ENCODE results near the gene IL1RL2.

DNA sequence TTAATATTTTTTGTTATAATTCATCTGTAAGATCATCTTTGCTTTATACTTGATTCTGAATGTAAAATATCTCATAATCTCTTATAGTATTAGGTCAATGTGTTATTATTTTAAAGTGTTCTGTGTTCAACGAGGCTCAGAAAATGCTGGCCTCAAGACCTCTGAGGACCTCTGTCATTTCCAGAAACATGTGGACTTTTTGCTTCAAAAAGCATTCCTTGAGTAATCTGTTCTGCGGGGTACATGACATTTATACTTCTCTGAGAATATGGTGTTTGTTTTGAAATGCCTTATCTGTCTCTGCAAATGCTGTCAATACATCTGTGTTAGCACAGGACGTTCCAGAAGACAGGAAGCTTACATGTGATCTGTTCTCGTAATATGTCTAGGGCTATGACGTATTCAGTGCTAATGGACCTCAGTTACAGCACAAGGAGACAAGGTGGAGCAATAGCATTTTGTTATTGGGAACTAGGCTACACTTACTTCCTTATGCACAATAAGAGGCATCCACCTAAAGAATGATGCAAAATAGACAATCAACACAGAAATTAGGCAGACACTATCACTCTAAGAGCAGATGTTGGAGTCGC is 86.9 kb downstream of the IL1RL2 start:
- TF ChIP-seq, protein P1, sequence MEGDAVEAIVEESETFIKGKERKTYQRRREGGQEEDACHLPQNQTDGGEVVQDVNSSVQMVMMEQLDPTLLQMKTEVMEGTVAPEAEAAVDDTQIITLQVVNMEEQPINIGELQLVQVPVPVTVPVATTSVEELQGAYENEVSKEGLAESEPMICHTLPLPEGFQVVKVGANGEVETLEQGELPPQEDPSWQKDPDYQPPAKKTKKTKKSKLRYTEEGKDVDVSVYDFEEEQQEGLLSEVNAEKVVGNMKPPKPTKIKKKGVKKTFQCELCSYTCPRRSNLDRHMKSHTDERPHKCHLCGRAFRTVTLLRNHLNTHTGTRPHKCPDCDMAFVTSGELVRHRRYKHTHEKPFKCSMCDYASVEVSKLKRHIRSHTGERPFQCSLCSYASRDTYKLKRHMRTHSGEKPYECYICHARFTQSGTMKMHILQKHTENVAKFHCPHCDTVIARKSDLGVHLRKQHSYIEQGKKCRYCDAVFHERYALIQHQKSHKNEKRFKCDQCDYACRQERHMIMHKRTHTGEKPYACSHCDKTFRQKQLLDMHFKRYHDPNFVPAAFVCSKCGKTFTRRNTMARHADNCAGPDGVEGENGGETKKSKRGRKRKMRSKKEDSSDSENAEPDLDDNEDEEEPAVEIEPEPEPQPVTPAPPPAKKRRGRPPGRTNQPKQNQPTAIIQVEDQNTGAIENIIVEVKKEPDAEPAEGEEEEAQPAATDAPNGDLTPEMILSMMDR (IDR thresholded peaks at IDR 0.05) = no peak
- TF ChIP-seq EP300 (IDR thresholded peaks at IDR 0.05) = peak; percentile 44 to 91 (median 86)
- no peak for TF ChIP-seq POLR2A (IDR thresholded peaks at IDR 0.05)
